KMS-11 (cell line): Measurements from ENCODE around the gene USP36.

Experiments
- H2AFZ ChIP-seq: fragments of 200-600 bp; sonication (generic); 2 replicates; pipeline ENCODE4 v1.6.1; 2016; ENCODE audit warnings: antibody characterized with exemption, mixed run types, low read depth
- H3K27ac ChIP-seq: fragments of 200-600 bp; sonication (generic); 2 replicates; pipeline ENCODE4 v1.6.1; 2016; ENCODE audit warnings: mild to moderate bottlenecking, mixed run types
- H3K27me3 ChIP-seq: fragments of 200-600 bp; sonication (generic); 2 replicates; pipeline ENCODE4 v1.6.1; 2017; ENCODE audit warnings: mild to moderate bottlenecking, low read depth, mixed run types, moderate library complexity; ENCODE audit not compliant: insufficient read depth
- H3K36me3 ChIP-seq: fragments of 200-600 bp; sonication (generic); 2 replicates; pipeline ENCODE4 v1.6.1; 2017; ENCODE audit warnings: mild to moderate bottlenecking, mixed run types; ENCODE audit not compliant: insufficient read depth
- H3K4me1 ChIP-seq: fragments of 200-600 bp; sonication (generic); 2 replicates; pipeline ENCODE4 v1.6.1; 2016; ENCODE audit warnings: mild to moderate bottlenecking, low read depth, mixed run types; ENCODE audit not compliant: poor library complexity, severe bottlenecking
- H3K4me2 ChIP-seq: fragments of 200-600 bp; sonication (generic); 2 replicates; pipeline ENCODE4 v1.7.0; 2016; ENCODE audit warnings: mild to moderate bottlenecking, mixed run types
- H3K4me3 ChIP-seq: fragments of 200-600 bp; sonication (generic); IDR thresholded peaks from 2 replicates; pipeline ENCODE4 v1.6.1; 2017; ENCODE audit warnings: low read depth, low read length, mixed read lengths; ENCODE audit not compliant: insufficient read depth
- H3K79me2 ChIP-seq: fragments of 200-600 bp; sonication (generic); 2 replicates; pipeline ENCODE4 v1.6.1; 2016; ENCODE audit warnings: low read depth, mixed run types; ENCODE audit not compliant: insufficient read depth
- H3K9ac ChIP-seq: fragments of 200-600 bp; sonication (generic); 2 replicates; pipeline ENCODE4 v1.6.1; 2016; ENCODE audit warnings: mild to moderate bottlenecking, mixed run types
- H4K20me1 ChIP-seq: fragments of 200-600 bp; sonication (generic); 2 replicates; pipeline ENCODE4 v1.6.1; 2016; ENCODE audit warnings: mild to moderate bottlenecking, mixed run types; ENCODE audit not compliant: insufficient read depth
- CTCF ChIP-seq: fragments of 200-600 bp; sonication (generic); conservative IDR thresholded peaks from 2 replicates; pipeline ENCODE4 v1.6.1; 2017; ENCODE audit warnings: low read depth, mild to moderate bottlenecking, antibody characterized with exemption, low read length, moderate library complexity, mixed read lengths

Gene USP36

GRCh38 chr17:78777881-78778280, 62.7 kb downstream of the USP36 start:
- TF ChIP-seq CTCF = no peak
- H3K79me2 ChIP-seq = peaks cover 90% of the 10 kb centered on the region
- no peaks in the 10 kb centered on the region for H4K20me1 ChIP-seq
- H3K27ac ChIP-seq = peak overlapping the region; percentile 31; the same call in 1 of the 2 replicates
- H3K4me1 ChIP-seq = peaks cover 81% of the 10 kb centered on the region
- no peak overlapping the region for H2AFZ ChIP-seq
- H3K27me3 ChIP-seq = no peaks in the 10 kb centered on the region
- H3K4me3 ChIP-seq = no peak overlapping the region
- peak overlapping the region; percentile 65 for H3K4me2 ChIP-seq
- H3K36me3 ChIP-seq = no peaks in the 10 kb centered on the region
- no peak overlapping the region for H3K9ac ChIP-seq

GRCh38 chr17:78774956-78775571, 65.5 kb downstream of the USP36 start:
- Histone ChIP-seq H3K4me3 (peak overlapping the region; percentile 35), H3K27me3 (no peaks in the 10 kb centered on the region), H3K79me2 (peaks cover 100% of the 10 kb centered on the region), H3K9ac (peak overlapping the region; percentile 49), H3K4me2 (peak overlapping the region; percentile 86), H3K36me3 (no peaks in the 10 kb centered on the region), H2AFZ (no peak overlapping the region), H3K4me1 (peaks cover 100% of the 10 kb centered on the region), H4K20me1 (no peaks in the 10 kb centered on the region), H3K27ac (peak overlapping the region; percentile 77)
- no peak for TF ChIP-seq CTCF

GRCh38 chr17:78774453-78774852, 66.2 kb downstream of the USP36 start:
- no peak for TF ChIP-seq CTCF
- Histone ChIP-seq H3K27me3 (no peaks in the 10 kb centered on the region), H4K20me1 (no peaks in the 10 kb centered on the region), H3K27ac (peak overlapping the region; percentile 77), H3K9ac (peak overlapping the region; percentile 49), H3K4me2 (peak overlapping the region; percentile 86), H2AFZ (no peak overlapping the region), H3K4me1 (peaks cover 100% of the 10 kb centered on the region), H3K4me3 (no peak overlapping the region), H3K36me3 (no peaks in the 10 kb centered on the region), H3K79me2 (peaks cover 100% of the 10 kb centered on the region)

GRCh38 chr17:78771758-78772382, 68.7 kb downstream of the USP36 start:
- H3K79me2 ChIP-seq = peaks cover 100% of the 10 kb centered on the region

More at GRCh38 chr17:78771758-78772382, 68.7 kb downstream of the USP36 start:
- no peak overlapping the region for H3K4me3 ChIP-seq
- peak overlapping the region; percentile 60 for H3K4me2 ChIP-seq
- H3K27ac ChIP-seq = peak overlapping the region; percentile 89
- H3K4me1 ChIP-seq = peaks cover 100% of the 10 kb centered on the region
- no peaks in the 10 kb centered on the region for H3K36me3 ChIP-seq
- no peaks in the 10 kb centered on the region for H3K27me3 ChIP-seq
- H2AFZ ChIP-seq = no peak overlapping the region
- no peaks in the 10 kb centered on the region for H4K20me1 ChIP-seq
- no peak for TF ChIP-seq CTCF
- H3K9ac ChIP-seq = peak overlapping the region; percentile 21
